ENCODE data around the gene WDR90. TPM values are rescaled to one million over a fixed set of nuclear protein-coding genes. Genes with fewer than 3 reads are reported as not detected.
A peak's percentile ranks its signal among the peaks of the same experiment; 100 is the strongest.

Gene WDR90
- total RNA-seq: 17.1 TPM

GRCh38 chr16:648781-649589, at the start of gene WDR90:
TSS of gene WDR90 (plus strand) at chr16:649365. CDS start at chr16:649417, 52 bp downstream.
- DNase-seq: peak; percentile 95

- no peak for DNase-seq
These were observed 48.4 kb upstream of the WDR90 start for GRCh38 chr16:600781-601180.

GRCh38 chr16:603933-604332, 45.2 kb upstream of the WDR90 start:
- DNase-seq: no peak

- DNase-seq: no peak
These were observed 42.4 kb upstream of the WDR90 start for GRCh38 chr16:606656-607307.

DNA sequence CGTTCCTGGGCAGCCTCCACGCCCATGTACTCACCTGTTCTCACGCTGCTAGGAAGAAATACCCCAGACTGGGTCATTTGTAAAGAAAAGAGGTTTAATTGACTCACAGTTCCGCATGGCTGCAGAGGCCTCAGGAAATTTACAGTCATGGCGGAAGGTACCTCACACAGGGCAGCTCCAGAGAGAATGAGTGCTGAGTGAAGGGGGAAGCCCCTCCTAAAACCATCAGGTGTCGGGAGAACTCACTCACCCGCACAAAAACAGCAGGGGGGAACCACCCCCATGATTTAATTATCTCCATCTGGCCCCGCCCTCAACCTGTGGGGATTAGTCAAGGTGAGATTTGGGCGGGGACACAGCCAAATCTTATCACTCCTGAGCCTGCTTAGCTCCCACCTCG, 41.1 kb upstream of the WDR90 start:
- no peak for DNase-seq

DNA sequence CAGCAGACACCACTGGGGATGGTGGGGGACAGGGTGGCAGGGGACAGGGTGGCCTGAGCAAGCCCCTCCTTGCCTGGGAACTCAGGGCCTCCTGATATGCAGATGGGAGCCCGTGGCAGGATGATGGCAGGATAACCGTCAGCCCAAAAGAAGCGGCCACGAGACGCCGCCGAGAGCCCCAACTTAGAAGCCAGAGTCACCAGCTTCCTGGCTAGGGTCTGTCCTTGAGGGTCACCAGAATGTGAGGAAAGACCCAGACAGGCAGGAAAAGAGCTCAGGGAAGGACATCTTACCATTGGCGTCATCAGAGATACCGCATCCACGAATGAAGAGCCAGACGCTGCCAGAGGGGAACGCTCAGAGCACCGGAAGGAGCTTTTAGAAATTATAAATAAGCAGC, 39.8 kb upstream of the WDR90 start:
- no peak for DNase-seq

- DNase-seq: no peak
These were observed 39.2 kb upstream of the WDR90 start for GRCh38 chr16:609984-610383.

- peak; percentile 28 for DNase-seq
These were observed 38.4 kb upstream of the WDR90 start for GRCh38 chr16:610513-611381.

GRCh38 chr16:615122-615521, 34.0 kb upstream of the WDR90 start:
- no peak for DNase-seq

DNA sequence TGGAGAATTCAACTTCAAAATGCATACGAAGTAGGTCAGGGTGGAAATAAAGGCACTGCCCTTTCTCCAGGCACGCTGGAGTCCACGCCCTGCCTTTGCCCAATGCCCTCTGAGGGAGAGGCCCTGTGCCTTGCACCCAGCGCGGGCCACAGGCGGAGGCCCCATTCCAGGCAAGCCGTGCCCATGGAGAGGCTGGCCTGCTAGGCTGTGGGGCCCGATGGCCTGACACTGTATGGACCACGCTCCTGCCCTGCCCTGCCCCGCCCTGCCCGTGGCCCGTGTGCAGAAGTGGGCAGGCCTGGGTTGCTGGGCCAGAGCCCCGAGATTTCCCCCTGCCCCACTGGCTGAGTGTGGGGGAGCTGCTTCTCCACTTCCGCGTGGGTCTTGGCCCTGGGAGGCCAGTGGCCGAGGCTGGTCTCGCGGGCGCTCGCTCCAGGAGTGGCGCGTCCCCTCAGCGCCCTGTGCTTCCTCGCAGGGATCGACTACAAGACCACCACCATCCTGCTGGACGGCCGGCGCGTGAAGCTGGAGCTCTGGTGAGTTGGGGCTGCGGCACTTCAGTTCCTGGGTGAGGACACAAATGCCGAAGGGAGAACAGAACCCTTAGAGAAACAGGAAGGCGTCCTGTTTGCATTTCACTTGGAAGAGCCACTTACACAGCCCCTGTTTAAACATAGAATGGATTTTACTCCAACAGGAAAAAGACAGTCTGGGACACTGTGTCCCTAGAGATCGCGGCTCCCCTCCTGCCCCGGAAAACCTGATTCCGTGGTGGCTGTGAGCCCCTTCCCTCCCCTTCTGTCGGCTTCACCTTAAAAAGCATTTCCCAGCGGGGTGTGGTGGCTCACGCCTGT, 32.2 kb upstream of the WDR90 start:
- no peak for DNase-seq

- no peak for DNase-seq
These were observed 31.3 kb upstream of the WDR90 start for GRCh38 chr16:617855-618254.

DNA sequence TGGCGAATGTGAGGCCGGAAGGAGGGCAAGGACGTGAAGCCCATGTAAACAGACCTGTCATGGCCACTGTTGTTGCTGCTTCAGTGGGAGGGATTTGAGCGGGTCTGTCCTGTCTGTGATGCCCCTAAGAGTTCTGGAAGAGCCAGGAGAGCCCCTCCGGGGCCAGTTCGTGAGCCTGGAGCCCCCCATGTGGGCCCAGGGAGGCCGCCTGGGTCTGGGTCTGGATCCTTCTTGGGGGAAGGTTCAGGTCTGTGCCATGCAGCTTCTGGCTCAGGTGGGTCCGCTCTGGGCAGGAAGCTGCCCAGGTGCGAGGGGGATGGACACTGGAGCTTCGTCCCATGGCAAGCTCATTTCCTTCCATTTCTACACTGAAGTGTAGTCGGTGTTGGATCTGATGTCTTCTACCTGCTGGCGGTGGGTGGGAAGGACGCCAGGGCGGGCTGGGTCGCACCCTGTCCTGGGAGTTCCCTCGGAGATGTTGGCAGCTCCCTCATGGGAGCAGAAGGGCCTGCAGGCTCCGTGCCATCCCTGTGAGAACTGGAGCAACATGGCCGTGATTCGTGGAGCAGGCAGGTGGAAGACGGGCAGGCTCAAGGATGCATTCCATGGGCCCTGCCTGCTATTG, 29.6 kb upstream of the WDR90 start:
- DNase-seq: no peak

GRCh38 chr16:620700-621525, 28.3 kb upstream of the WDR90 start:
- no peak for DNase-seq

- no peak for DNase-seq
These were observed 27.5 kb upstream of the WDR90 start for GRCh38 chr16:621526-622105.

DNA sequence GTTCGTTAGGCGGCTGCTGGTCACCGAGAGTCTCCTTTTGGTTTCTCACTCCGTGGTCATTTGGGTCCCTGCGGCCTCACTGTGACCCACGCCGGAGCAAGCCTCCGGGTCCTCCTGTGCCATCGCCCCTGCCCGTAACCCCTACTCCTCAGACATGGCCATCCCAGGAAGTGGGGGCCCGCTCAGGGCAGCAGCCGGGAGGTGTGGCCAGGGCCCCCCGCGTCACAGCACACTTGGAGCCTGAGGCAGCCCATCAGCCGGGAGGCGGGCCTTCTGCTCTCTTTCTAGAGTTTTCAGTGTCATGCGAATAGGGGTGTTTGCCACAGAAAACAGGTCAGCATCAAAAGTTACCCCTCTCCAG, 26.3 kb upstream of the WDR90 start:
- no peak for DNase-seq

DNA sequence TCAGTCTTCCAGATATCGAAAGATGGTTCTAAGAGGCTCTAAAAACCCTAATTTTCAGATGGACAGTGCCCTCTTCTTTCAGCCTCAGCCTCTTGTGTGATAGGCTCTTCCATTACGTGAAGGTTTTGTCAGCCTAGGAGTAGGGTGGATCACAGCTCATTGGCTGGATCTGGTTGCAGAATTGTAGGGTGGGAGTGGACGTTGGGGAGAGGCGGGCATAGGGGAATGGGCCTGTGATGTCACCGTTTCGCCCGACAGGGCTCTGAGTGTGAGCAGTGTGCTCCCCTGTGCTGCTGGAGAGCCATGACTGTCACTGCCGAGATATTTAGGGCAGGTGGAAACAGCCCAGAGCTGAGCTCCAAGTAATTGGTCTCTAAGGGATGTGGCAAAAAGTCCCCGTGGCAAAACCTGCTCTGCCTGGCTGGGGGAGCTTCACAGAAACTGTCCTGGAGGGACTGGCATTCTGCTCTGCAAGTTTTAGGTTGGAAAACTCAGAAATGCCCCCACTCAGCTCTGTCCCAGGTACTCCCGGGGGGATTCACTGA, 24.6 kb upstream of the WDR90 start:
- DNase-seq: no peak

DNA sequence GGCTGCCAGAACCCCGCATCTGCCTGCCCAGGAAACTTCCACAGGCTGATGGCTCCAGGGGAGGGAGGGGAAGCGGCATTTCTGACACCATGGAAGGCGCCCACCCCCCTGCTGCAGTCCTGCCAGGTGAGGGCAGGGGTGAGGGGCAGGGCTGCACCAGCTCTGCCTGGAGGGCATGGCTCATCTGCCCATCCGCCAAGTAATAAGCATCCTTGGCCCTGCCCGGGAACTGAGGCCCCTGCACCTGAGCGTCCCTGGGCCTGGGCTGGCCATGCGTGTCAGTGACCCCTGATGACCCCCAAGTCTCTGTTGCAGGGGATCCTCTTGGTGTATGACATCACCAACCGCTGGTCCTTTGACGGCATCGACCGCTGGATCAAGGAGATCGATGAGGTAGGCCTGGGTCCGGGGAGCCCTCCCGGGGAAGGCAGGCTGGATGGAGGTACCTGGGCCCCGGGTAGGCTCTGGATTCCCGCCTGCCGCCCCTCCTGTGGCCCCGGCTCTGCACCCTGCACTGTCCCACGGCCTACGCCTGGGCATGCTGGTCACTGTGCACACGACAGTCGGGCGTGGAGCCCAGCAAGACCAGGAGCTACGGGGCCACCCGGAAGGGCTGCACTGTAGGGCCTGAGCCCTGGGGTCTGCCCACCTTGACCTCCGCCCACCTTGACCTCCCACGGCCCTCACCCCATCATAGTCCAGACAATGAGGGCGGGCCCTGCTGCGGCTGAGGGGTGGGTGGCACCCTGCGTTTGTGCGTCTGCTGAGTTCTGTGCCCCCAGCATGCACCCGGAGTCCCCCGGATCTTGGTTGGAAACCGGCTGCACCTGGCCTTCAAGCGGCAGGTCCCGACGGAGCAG, 23.8 kb upstream of the WDR90 start:
- DNase-seq: no peak

DNA sequence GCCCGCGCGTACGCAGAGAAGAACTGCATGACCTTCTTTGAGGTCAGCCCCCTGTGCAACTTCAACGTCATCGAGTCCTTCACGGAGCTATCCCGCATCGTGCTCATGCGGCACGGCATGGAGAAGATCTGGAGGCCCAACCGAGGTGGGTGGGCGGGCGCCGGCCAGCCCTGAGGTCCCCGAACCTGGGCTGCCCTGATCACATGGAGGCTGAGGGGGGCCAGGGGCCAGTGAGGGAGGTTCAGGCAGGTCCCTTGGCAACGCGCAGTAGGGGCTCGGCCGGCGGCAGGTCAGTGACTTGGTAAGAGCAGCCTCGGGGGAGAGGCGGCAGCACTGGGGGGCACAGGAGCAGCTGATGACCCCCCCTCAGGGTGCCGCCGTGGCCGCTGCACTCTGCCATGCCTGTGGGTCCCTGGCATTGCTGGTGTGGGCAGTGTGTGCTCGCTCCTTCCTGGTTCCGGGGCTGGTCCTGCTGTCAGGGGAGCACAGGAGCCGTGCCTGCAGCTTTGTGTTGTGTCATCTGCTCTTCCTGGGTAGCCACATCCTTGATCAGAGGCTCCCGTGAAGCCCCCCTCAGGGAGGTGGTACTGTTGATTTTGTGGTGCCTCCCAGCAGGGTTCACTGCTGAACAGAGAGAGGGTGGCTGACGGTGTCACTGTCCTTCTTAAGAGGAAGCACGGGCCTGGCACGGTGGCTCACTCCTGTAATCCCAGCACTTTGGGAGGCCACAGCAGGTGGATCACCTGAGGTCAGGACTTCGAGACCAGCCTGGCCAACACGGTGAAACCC, 23.0 kb upstream of the WDR90 start:
- DNase-seq: no peak
